Left lung (tissue), 10 donors: ENCODE data around the gene GSC2. TPM values are rescaled to one million over a fixed set of nuclear protein-coding genes. Genes with fewer than 3 reads are reported as not detected.

Experiments used
- ATAC-seq: fragments of 200-7000 bp; cut with Tn5 transposase; one replicate; pipeline ENCODE4 v1.9.1; 2020; ENCODE audit warnings: moderate library complexity
- DNase-seq, 4 donors: peaks; one replicate each; pipeline ENCODE4 v3.0.0-alpha.2; 2013 to 2020
- H3K27ac ChIP-seq, 2 donors: fragments of 200-600 bp; sonication (generic) in 1 of 2; one replicate each; pipeline versions ENCODE4 v1.5.0 to v1.8.0; 2020 to 2021
- H3K27me3 ChIP-seq, 2 donors: fragments of 200-600 bp; sonication (generic) in 1 of 2; one replicate each; pipeline versions ENCODE4 v1.5.0 to v1.8.0; 2020 to 2021
- H3K36me3 ChIP-seq, 2 donors: fragments of 200-600 bp; sonication (generic) in 1 of 2; one replicate each; pipeline versions ENCODE4 v1.5.0 to v1.8.0; 2020 to 2021
- H3K4me1 ChIP-seq, 2 donors: fragments of 200-600 bp; one replicate each; pipeline ENCODE4 v1.8.0; 2021
- H3K4me3 ChIP-seq, 2 donors: fragments of 200-600 bp; sonication (generic) in 1 of 2; one replicate each; pipeline versions ENCODE4 v1.5.0 to v1.8.0; 2020 to 2021; ENCODE audit warnings: mild to moderate bottlenecking in 1 of 2
- H3K9me3 ChIP-seq, 2 donors: fragments of 200-600 bp; sonication (generic) in 1 of 2; one replicate each; pipeline versions ENCODE4 v1.5.0 to v1.8.0; 2020 to 2021
- intact Hi-C, 2 donors: fragments of 100-400 bp; cut with DNase I; formaldehyde crosslinking; loops; one replicate each; pipeline versions ENCODE4 v1.11.2 to v1.14.2; 2022
- polyA plus RNA-seq, 6 donors: library from polyadenylated mRNA; unstranded; fragments of 120-200 nt; gene quantifications; one replicate each; pipeline ENCODE4 v1.2.1, GENCODE V29; 2013; ENCODE audit not compliant: insufficient read length in 6 of 6
- total RNA-seq, 2 donors: library from RNA; stranded (reverse); fragmentation: NEBNext Ultra II Directional; extraction: Animal tissue kit (Norgen Biotek cat#: 25700); gene quantifications; one replicate each; pipeline ENCODE4 v1.2.1, GENCODE V29; 2021
- TF ChIP-seq, protein P1 (sequence below), 2 donors: fragments of 200-600 bp; sonication (generic) in 1 of 2; IDR thresholded peaks; one replicate each; pipeline versions ENCODE4 v1.5.0 to v1.8.0; 2021; ENCODE audit warnings: antibody characterized with exemption in 2 of 2
- donor health status: DM: no; HTN: yes; CAD: no.
- donor health status: DM: no; HTN: no; CAD: no.

GSC2 gene
- total and polyA plus RNA-seq, 8 donors, result not detected

DNA sequence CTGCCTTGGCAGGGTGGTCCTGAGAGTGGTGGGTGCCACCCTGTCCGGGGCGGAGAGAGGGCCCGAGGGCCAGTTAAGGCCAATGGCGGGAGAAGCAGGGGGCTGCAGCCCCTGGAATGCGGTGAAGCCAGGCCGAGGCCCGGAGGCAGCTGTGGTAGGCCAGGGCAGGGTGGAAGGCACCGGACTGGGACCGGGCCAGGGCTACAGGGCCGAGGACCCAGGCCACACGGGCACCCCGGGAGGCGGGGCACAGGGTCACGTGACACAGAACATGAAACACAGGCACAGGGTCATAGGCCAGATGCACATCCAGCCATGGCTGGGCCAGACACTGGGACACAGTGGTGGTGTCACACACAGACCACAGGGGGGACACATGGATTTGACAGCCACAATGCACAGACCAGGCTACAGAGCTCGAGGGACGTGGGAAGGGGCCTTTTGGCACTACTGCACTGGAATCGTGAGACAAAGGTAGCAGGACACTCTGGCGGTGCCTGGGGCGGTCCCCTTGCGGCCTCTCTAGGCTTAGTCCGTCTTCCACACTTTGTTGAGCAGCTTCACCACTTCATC is 25.6 kb upstream of the GSC2 start:
- no peak overlapping the region for H3K4me3 ChIP-seq
- intact Hi-C loops, result no loop called here
- no peak for DNase-seq
- ATAC-seq, result no peak
- peaks cover 14 to 78% of the 10 kb centered on the region in 2 donors for H3K4me1 ChIP-seq
- peaks cover 0 to 3% of the 10 kb centered on the region in 2 donors for H3K27me3 ChIP-seq
- H3K27ac ChIP-seq, result no peak overlapping the region
- no peaks in the 10 kb centered on the region for H3K9me3 ChIP-seq
- TF ChIP-seq, protein P1, sequence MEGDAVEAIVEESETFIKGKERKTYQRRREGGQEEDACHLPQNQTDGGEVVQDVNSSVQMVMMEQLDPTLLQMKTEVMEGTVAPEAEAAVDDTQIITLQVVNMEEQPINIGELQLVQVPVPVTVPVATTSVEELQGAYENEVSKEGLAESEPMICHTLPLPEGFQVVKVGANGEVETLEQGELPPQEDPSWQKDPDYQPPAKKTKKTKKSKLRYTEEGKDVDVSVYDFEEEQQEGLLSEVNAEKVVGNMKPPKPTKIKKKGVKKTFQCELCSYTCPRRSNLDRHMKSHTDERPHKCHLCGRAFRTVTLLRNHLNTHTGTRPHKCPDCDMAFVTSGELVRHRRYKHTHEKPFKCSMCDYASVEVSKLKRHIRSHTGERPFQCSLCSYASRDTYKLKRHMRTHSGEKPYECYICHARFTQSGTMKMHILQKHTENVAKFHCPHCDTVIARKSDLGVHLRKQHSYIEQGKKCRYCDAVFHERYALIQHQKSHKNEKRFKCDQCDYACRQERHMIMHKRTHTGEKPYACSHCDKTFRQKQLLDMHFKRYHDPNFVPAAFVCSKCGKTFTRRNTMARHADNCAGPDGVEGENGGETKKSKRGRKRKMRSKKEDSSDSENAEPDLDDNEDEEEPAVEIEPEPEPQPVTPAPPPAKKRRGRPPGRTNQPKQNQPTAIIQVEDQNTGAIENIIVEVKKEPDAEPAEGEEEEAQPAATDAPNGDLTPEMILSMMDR (IDR thresholded peaks at IDR 0.05), result no peak
- H3K36me3 ChIP-seq, result peaks cover 0 to 6% of the 10 kb centered on the region in 2 donors

DNA sequence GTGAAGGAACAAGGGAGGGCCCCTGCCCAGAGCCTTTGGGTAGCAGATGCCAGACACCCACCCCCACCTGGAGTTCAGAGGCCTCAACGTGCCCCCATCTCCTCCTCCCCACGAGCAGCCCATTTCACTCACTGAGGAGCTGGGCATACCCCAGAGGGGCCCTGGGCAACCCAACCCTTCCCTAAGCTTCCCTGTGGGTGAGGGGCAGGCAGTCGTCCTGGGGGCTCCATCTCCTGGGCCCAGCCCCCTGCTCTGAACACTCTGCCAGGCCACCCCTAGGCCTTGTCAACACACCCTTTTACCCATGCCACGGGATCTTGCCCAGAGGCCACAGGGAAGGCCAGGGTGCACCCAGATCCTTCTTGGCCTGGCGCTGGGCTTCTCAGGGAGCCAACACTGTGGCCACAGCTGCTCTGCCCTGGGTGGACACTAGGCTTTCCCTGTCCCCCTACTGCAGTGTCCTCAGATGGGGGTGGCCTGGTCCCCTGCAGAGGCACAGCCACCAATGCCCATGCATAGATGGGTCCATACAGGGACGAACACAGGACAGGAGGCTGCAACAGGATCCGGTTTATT is 25.0 kb upstream of the GSC2 start:
- intact Hi-C loops, result no loop called here
- H3K27ac ChIP-seq, result peak overlapping the region in 1 of 2 donors; percentile 37
- H3K4me3 ChIP-seq, result no peak overlapping the region
- no peak for ATAC-seq
- peaks cover 0 to 6% of the 10 kb centered on the region in 2 donors for H3K36me3 ChIP-seq
- TF ChIP-seq, protein P1 (IDR thresholded peaks at IDR 0.05), result no peak
- no peaks in the 10 kb centered on the region for H3K9me3 ChIP-seq
- peaks cover 14 to 84% of the 10 kb centered on the region in 2 donors for H3K4me1 ChIP-seq
- peaks cover 1 to 9% of the 10 kb centered on the region in 2 donors for H3K27me3 ChIP-seq
- DNase-seq, result no peak

DNA sequence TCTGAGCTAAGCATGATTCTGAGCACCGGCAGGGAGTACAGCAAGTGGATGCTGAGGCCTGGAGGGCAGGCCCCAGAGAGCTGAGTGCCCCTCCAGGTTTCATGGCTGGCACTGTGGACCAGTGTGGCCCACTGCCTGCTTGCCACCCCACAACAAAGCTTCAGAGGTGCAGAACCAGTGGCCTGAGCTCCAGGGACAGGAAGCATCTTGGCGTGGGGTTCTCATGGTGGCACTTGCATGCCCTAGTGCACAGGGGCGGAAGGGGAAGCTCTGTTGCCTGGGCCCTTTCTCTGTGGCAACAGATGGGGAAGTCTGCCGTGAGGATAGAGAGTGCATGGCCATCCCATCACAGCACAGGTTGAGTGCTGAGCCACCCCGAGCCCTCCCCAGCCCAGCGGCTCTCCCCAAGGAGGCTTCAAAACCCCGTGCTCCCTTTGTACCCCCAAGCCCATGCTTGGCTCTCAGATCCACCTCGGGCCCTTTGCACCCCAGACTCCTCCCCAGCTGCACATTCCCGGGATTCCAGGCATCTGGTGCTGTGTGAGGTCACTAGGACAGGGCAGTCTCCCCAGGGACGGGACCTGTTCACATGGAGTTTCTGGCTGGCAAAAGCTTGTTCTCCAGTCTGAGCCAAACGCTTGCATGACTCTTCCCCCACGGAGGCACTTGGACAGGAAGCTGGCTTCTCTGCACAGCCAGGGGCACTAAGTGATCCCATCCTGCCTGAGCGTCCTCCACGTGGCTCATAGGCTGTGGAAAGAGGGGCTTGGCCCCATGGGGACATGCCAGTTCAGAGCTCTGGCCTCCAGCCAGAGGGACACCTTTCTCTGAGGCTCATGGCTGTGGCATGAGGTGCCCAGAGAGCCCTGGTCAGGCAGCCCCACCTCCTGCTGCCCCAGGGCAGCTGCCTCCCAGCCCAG is 24.3 kb upstream of the GSC2 start:
- H3K27ac ChIP-seq, result peak overlapping the region in 1 of 2 donors; percentile 37
- H3K4me3 ChIP-seq, result no peak overlapping the region
- intact Hi-C loops, result no loop called here
- TF ChIP-seq, protein P1 (IDR thresholded peaks at IDR 0.05), result no peak
- ATAC-seq (no peak), DNase-seq (no peak)
- H3K36me3 ChIP-seq, result peaks cover 0 to 6% of the 10 kb centered on the region in 2 donors
- peaks cover 14 to 84% of the 10 kb centered on the region in 2 donors for H3K4me1 ChIP-seq
- no peaks in the 10 kb centered on the region for H3K9me3 ChIP-seq
- peaks cover 9 to 16% of the 10 kb centered on the region in 2 donors for H3K27me3 ChIP-seq

DNA sequence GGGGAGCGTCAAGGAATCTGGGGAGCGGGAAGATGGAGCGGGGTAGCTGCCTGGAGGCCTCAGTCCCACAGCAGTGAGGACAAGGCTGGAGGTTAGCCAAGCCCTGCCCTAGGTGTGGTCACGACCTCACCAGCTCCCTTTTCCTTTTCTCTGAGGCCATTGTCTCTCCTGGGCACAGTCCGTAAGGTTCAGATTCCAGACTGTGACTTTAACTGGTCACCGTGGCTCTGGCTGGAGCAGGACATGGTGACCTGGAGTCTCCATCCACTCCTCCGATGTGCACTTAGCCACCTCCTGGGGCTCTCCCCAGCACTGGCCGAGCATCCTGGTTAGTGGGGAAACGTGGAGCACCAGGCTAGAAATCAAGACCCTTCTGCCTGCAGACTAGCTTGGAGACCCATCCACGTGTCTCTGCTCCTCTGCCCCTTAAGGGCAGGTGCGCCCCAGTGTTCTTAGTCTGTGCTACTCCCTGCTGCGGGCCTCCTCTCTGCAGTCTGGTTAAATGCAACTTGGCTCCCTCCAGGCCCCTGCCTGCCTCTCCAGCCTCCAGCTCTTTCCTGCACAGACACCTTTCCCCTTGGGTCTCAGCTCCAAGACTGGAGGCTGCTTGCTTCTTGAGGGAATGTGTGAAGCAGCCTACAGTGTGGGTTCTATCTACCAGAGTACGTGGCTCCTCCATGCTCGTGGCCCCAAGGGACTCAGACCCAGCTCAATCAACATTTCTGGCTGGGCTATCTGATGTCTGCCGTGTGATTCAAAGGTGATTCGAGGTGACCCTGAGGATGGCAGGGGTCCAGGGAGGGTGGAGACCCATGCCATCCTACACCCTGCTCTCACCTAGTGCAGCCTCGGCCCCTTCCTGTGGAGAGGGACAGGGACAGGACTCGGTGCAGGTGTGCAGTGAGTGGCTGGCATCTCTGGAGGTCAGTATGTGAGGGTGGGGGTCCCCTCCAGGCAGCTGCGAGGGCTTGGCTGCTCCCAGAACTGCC is 23.2 kb upstream of the GSC2 start:
- Histone ChIP-seq H3K9me3 (no peaks in the 10 kb centered on the region), H3K4me3 (peak overlapping the region in 1 of 2 donors; percentile 82), H3K36me3 (peaks cover 0 to 6% of the 10 kb centered on the region in 2 donors), H3K27ac (peak overlapping the region in 1 of 2 donors; percentile 3), H3K27me3 (peaks cover 19 to 27% of the 10 kb centered on the region in 2 donors), H3K4me1 (peaks cover 14 to 80% of the 10 kb centered on the region in 2 donors)
- intact Hi-C loops, result no loop called here
- TF ChIP-seq, protein P1 (IDR thresholded peaks at IDR 0.05), result no peak
- DNase-seq (no peak), ATAC-seq (no peak)
